GM12891 (cell line): ENCODE data around the gene SIRT6.

Experiments
- POLR2A ChIP-seq: IDR thresholded peaks from 2 replicates; pipeline ENCODE4 v1.6.1; 2011; ENCODE audit warnings: low read depth, low read length, control low read depth
- POLR2AphosphoS5 ChIP-seq: IDR thresholded peaks from 2 replicates; pipeline ENCODE4 v1.6.1; 2011; ENCODE audit warnings: low read depth, low read length, control low read depth

DNA sequence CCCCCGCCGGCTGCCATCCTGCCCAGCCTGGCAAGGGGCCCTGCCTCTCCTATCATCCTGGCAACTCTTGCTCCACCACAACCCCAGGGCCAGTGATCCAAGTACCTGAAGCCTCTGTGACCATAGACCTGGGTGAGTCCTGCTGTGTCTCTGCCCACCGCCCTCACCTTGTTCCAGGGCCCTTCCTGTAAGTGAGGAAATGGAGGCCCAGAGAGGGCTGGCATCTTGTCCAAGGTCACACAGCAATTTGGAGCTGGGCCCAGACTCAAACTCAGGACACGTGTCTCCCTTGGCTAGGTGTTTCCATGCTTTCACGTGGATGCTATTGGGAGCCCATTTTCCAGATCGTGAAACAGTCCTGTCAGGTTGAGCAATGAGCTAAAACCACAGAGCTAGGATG is 25.2 kb downstream of the SIRT6 start:
- TF ChIP-seq POLR2AphosphoS5: no peak
- no peak for TF ChIP-seq POLR2A
